ENCODE results near the gene ADARB1. TPM values are rescaled to one million over a fixed set of nuclear protein-coding genes. Genes with fewer than 3 reads are reported as not detected.
A peak's percentile ranks its signal among the peaks of the same experiment; 100 is the strongest.

The ADARB1 gene
- total RNA-seq, 3 donors from 2014 or later (not counting 1 experiment from before 2014, with no cell fraction given) = 20.7 to 28.0 (median 26.6) TPM

- Histone ChIP-seq H3K27me3 (ENCODE audit: control insufficient read depth, insufficient read depth, low read length) (no peaks in the 10 kb centered on the region), H3K9me3 (ENCODE audit: control insufficient read depth, insufficient read depth, low read length) (no peaks in the 10 kb centered on the region), H3K4me3 (ENCODE audit: low read length) (no peak overlapping the region), H3K4me1 (ENCODE audit: control insufficient read depth, insufficient read depth, low read length) (peaks cover 22% of the 10 kb centered on the region), H3K27ac (ENCODE audit: low read length) (peak overlapping the region; percentile 26), H3K36me3 (ENCODE audit: control insufficient read depth, insufficient read depth, low read length) (no peaks in the 10 kb centered on the region)
- Mint-ChIP-seq H3K27me3 (ENCODE audit: low read depth in 2 of 2) (peaks cover 0 to 5% of the 10 kb centered on the region in 2 donors), H3K36me3 (no peaks in the 10 kb centered on the region), H3K4me1 (peaks cover 7 to 17% of the 10 kb centered on the region in 2 donors), H3K9me3 (no peaks in the 10 kb centered on the region), H3K4me3 (no peak overlapping the region), H3K27ac (no peak overlapping the region)
- WGBS (ENCODE audit: insufficient coverage) = 28% methylated on average over 3 of the region's 3 CpGs
- no peak for TF ChIP-seq CTCF (IDR thresholded peaks at IDR 0.05)
- intact Hi-C loops (cut with micrococcal nuclease) = no loop called here
- DNase-seq (peak in 1 of 2 donors; percentile 70), ATAC-seq (peak in 1 of 3 donors; percentile 30)
Observed at GRCh38 chr21:45104560-45104959, 30.2 kb downstream of the ADARB1 start.

DNA sequence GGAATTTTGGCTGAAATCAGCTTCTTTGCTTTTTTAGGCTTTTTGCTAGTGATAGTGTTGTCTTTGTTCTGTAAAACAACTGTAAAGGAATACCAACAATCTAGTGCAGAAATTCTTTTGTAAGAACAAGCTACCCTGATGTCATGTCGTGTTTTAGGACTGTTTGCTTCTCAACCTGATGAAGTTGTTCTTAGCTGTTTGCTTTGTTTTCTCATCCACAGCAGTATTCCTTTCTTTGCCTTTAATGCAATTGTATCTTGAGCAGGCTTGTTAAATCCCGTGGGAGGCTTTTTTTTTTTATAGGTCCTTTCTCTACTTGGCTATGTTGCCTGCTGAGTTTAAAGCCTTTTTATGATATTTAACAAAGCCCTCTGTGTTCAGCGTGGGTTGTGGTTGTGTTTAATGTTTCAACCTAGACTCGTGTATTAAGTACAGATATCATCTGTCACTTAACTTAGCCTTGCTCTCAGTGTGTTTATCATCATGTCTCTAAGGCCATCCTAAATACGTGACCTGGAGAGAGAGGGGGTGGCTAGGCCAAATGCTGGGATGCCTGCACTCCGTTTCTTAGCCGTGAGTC is 31.6 kb downstream of the ADARB1 start:
- no peak overlapping the region for H3K27ac Mint-ChIP-seq
- DNase-seq (no peak), ATAC-seq (no peak)
- Histone ChIP-seq H3K4me3 (ENCODE audit: low read length) (no peak overlapping the region), H3K36me3 (ENCODE audit: control insufficient read depth, insufficient read depth, low read length) (no peaks in the 10 kb centered on the region), H3K9me3 (ENCODE audit: control insufficient read depth, insufficient read depth, low read length) (no peaks in the 10 kb centered on the region), H3K4me1 (ENCODE audit: control insufficient read depth, insufficient read depth, low read length) (peaks cover 34% of the 10 kb centered on the region), H3K27me3 (ENCODE audit: control insufficient read depth, insufficient read depth, low read length) (no peaks in the 10 kb centered on the region), H3K27ac (ENCODE audit: low read length) (no peak overlapping the region)
- no peaks in the 10 kb centered on the region for H3K9me3 Mint-ChIP-seq
- TF ChIP-seq CTCF (IDR thresholded peaks at IDR 0.05) = no peak
- peaks cover 0 to 5% of the 10 kb centered on the region in 2 donors for H3K27me3 Mint-ChIP-seq (ENCODE audit: low read depth in 2 of 2)
- no peaks in the 10 kb centered on the region for H3K36me3 Mint-ChIP-seq
- intact Hi-C loops (cut with micrococcal nuclease) = no loop called here
- WGBS (ENCODE audit: insufficient coverage) = 94% methylated on average over 4 of the region's 7 CpGs
- H3K4me3 Mint-ChIP-seq = no peak overlapping the region
- peaks cover 19 to 32% of the 10 kb centered on the region in 2 donors for H3K4me1 Mint-ChIP-seq

- H3K4me1 ChIP-seq (ENCODE audit: control insufficient read depth, insufficient read depth, low read length) = peaks cover 42% of the 10 kb centered on the region
- ATAC-seq (no peak), DNase-seq (no peak)
- H3K9me3 ChIP-seq (ENCODE audit: control insufficient read depth, insufficient read depth, low read length) = no peaks in the 10 kb centered on the region
- H3K27me3 Mint-ChIP-seq (ENCODE audit: low read depth in 2 of 2) = peaks cover 0 to 9% of the 10 kb centered on the region in 2 donors
- no peak overlapping the region for H3K27ac Mint-ChIP-seq
- peaks cover 28 to 48% of the 10 kb centered on the region in 2 donors for H3K4me1 Mint-ChIP-seq
- WGBS (ENCODE audit: insufficient coverage) = 90% methylated on average over 2 of the region's 6 CpGs
- H3K4me3 ChIP-seq (ENCODE audit: low read length) = no peak overlapping the region
- H3K27me3 ChIP-seq (ENCODE audit: control insufficient read depth, insufficient read depth, low read length) = no peaks in the 10 kb centered on the region
- H3K9me3 Mint-ChIP-seq = no peaks in the 10 kb centered on the region
- no peaks in the 10 kb centered on the region for H3K36me3 ChIP-seq (ENCODE audit: control insufficient read depth, insufficient read depth, low read length)
- intact Hi-C loops (cut with micrococcal nuclease) = loop anchor here (2.0 kb wide), 1 partner anchor 29 kb away; no protein-coding TSS in a partner anchor
- H3K4me3 Mint-ChIP-seq = peak overlapping the region; percentile 21
- H3K36me3 Mint-ChIP-seq = no peaks in the 10 kb centered on the region
- TF ChIP-seq CTCF (IDR thresholded peaks at IDR 0.05) = no peak
- no peak overlapping the region for H3K27ac ChIP-seq (ENCODE audit: low read length)
Observed at GRCh38 chr21:45108034-45108790, 33.8 kb downstream of the ADARB1 start.
